Spinal cord (tissue), 10 donors: ENCODE measurements around the gene TRABD2B. TPM values are rescaled to one million over a fixed set of nuclear protein-coding genes. Genes with fewer than 3 reads are reported as not detected.

Experiments
- DNase-seq, 6 donors: peaks; one replicate each; pipeline versions ENCODE4 v3.0.0 to v3.0.0-alpha.2; 2013 to 2015; ENCODE audit warnings: low spot score in 6 of 6, low read depth in 4 of 6
- H3K27ac ChIP-seq: one replicate; pipeline ENCODE4 v1.5.1; 2013; ENCODE audit warnings: low read depth, low read length, control low read depth
- H3K27me3 ChIP-seq: one replicate; pipeline ENCODE4 v1.6.1; 2013; ENCODE audit warnings: low read length; ENCODE audit not compliant: control insufficient read depth, insufficient read depth
- H3K36me3 ChIP-seq: one replicate; pipeline ENCODE4 v1.6.1; 2013; ENCODE audit warnings: low read length; ENCODE audit not compliant: control insufficient read depth, insufficient read depth
- H3K4me1 ChIP-seq: one replicate; pipeline ENCODE4 v1.6.1; 2013; ENCODE audit warnings: low read length; ENCODE audit not compliant: control insufficient read depth, insufficient read depth
- H3K4me3 ChIP-seq: one replicate; pipeline ENCODE4 v1.5.1; 2013; ENCODE audit warnings: low read depth, low read length, control low read depth
- H3K9me3 ChIP-seq: one replicate; pipeline ENCODE4 v1.6.1; 2013; ENCODE audit warnings: low read length; ENCODE audit not compliant: control insufficient read depth, insufficient read depth
- WGBS: methylation state at CpG from one replicate; pipeline ENCODE4 v1.1.5; 2013; ENCODE audit warnings: missing lambda C conversion rate; ENCODE audit not compliant: insufficient coverage; 5-methylcytosine and 5-hydroxymethylcytosine counted together
- polyA plus RNA-seq, 2 donors: library from polyadenylated mRNA; unstranded; fragments of 120-200 nt; gene quantifications; one replicate each; pipeline ENCODE4 v1.2.1, GENCODE V29; 2013; ENCODE audit not compliant: insufficient read length in 2 of 2
- total RNA-seq, 2 donors: library from RNA; depleted of rRNA in 1 of 2; stranded (reverse); fragments of 120-200 nt in 1 of 2; fragments of >200 nt in 1 of 2; gene quantifications; one replicate each; pipeline versions ENCODE4 v1.2.3 to v1.2.4, GENCODE V29; 2013 to 2014
- donor health status: healthy.

The TRABD2B gene
- total and polyA plus RNA-seq, 4 donors = 0.89 to 3.1 (median 1.6) TPM

DNA sequence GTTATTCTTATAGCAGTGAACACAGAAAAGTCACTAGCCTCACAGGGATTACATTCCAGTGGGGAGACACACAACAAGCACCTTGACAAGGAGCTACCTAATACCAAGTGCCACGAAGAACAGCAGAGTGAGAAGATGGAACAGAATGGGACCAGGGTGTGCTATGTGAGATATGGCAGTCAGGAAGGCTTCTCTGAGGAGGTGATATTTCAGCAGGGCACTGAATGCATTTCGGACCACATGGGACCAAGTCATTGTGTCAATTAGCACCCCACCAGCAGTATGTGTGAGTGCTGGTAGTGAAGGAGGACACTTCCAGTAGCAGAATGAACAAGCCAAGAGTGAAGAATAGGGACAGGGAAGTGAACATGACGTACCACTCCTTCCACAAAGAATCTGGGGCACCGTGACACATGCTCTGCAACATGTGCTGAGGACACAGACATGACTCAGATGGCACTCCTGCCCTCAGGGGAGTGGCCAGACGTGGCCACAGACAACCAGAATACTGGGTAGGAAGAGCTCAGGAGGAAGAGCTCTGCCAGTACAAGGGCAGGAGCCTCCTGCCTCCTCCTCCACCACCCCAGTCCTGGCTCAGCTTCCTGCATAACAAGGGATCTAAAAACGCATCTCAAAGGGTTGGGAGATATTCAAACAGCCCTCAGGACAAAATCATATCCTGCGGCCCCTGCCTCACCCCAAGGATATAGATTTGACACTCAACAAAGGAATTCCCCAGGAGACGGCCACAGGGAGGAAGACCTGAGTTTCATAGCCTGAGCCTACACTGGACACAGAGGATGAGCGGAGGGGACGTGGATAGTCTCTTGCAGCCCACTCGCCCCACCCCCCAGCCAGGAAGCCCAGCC is 102.5 kb downstream of the TRABD2B start:
- peaks cover 12% of the 10 kb centered on the region for H3K4me1 ChIP-seq
- WGBS = 75% methylated on average over 7 of the region's 11 CpGs
- H3K36me3 ChIP-seq = no peaks in the 10 kb centered on the region
- H3K4me3 ChIP-seq = no peak overlapping the region
- H3K9me3 ChIP-seq = no peaks in the 10 kb centered on the region
- no peak overlapping the region for H3K27ac ChIP-seq
- no peak for DNase-seq
- no peaks in the 10 kb centered on the region for H3K27me3 ChIP-seq

GRCh38 chr1:47893412-47893811 is 103.8 kb downstream of the TRABD2B start:
- Histone ChIP-seq H3K27me3 (no peaks in the 10 kb centered on the region), H3K4me1 (peaks cover 12% of the 10 kb centered on the region), H3K27ac (no peak overlapping the region), H3K4me3 (no peak overlapping the region), H3K9me3 (no peaks in the 10 kb centered on the region), H3K36me3 (no peaks in the 10 kb centered on the region)
- no peak for DNase-seq
- WGBS = 88% methylated on average over 3 of the region's 4 CpGs

GRCh38 chr1:47890779-47891178 is 106.4 kb downstream of the TRABD2B start:
- H3K4me3 ChIP-seq = no peak overlapping the region
- H3K4me1 ChIP-seq = peaks cover 7% of the 10 kb centered on the region
- WGBS = 91% methylated on average over 3 of the region's 5 CpGs
- H3K36me3 ChIP-seq = no peaks in the 10 kb centered on the region
- DNase-seq = no peak
- H3K27ac ChIP-seq = no peak overlapping the region
- H3K27me3 ChIP-seq = no peaks in the 10 kb centered on the region
- no peaks in the 10 kb centered on the region for H3K9me3 ChIP-seq

- Histone ChIP-seq H3K27ac (no peak overlapping the region), H3K9me3 (no peaks in the 10 kb centered on the region), H3K4me1 (no peaks in the 10 kb centered on the region), H3K4me3 (no peak overlapping the region), H3K36me3 (no peaks in the 10 kb centered on the region), H3K27me3 (no peaks in the 10 kb centered on the region)
- 100% methylated on average over 1 of the region's 1 CpG for WGBS
- DNase-seq = no peak
These were observed 108.9 kb downstream of the TRABD2B start for GRCh38 chr1:47888294-47888629.

DNA sequence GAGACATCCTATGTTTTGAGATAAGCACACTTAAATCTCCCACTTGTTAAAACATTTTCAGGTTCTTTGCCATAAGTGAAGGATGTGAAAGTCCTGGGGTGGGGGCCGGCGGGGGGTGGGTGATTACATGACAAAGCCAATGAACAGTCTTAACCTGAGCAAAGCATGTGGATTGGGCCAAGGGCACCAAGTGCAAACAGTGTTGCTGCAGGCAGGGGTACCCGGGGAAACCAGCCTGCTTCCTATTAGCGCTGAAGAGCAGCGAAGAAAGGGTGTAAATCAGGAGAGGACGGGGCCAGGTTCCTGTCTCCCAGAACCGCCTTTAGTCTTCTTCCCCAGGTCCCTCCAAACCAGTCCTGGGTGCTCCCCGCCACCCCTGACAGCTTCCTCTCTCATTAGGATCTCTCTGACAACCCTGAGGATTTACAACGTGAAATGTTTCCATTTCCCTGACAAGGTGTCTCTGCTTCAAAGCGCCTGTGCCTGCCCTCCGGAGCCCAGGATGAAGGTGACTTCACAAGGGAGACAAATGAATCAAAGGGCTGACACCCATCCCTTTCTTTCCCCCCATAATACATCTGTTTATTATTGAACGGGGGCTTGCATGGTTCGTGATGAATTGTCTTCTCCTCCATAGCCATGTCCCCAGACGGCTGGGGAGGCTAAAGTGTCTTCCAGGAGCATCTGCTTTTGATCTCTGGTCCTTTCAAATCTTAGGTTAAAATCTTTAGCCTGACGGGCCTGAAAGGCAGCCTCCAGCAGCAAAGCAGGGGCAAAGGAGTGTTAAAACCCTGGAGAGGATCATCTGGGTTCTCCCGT is 109.5 kb downstream of the TRABD2B start:
- Histone ChIP-seq H3K27me3 (no peaks in the 10 kb centered on the region), H3K27ac (no peak overlapping the region), H3K36me3 (no peaks in the 10 kb centered on the region), H3K9me3 (no peaks in the 10 kb centered on the region), H3K4me3 (no peak overlapping the region), H3K4me1 (no peaks in the 10 kb centered on the region)
- 63% methylated on average over 10 of the region's 16 CpGs for WGBS
- DNase-seq = peak in 1 of 6 donors; percentile 22

GRCh38 chr1:47887060-47887459 is 110.1 kb downstream of the TRABD2B start:
- Histone ChIP-seq H3K36me3 (no peaks in the 10 kb centered on the region), H3K4me3 (no peak overlapping the region), H3K4me1 (peaks cover 2% of the 10 kb centered on the region), H3K27ac (no peak overlapping the region), H3K27me3 (no peaks in the 10 kb centered on the region), H3K9me3 (no peaks in the 10 kb centered on the region)
- 100% methylated on average over 1 of the region's 2 CpGs for WGBS
- no peak for DNase-seq

DNA sequence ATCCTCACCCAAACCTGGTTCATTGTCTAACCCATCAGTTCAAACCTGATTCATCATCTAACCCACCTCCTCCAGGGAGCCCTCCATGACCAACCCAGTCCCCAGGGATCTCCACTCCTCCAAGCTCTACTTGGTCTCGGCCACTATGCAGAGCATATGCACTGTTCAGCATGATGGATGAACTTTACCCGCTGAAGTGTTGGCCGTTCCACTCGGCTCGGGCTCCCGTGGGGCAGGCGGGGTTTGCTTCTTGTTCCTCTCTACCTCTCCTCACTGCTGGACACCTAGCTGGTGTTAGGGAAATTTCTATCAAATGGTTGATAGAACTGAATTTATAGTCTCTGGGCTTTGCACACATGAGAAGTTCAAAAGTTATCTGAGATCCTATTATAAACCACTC is 111.0 kb downstream of the TRABD2B start:
- Histone ChIP-seq H3K27me3 (no peaks in the 10 kb centered on the region), H3K27ac (no peak overlapping the region), H3K4me3 (no peak overlapping the region), H3K9me3 (no peaks in the 10 kb centered on the region), H3K4me1 (peaks cover 7% of the 10 kb centered on the region), H3K36me3 (no peaks in the 10 kb centered on the region)
- WGBS = no CpG with 5 or more reads among the region's 7 CpGs
- DNase-seq = no peak

DNA sequence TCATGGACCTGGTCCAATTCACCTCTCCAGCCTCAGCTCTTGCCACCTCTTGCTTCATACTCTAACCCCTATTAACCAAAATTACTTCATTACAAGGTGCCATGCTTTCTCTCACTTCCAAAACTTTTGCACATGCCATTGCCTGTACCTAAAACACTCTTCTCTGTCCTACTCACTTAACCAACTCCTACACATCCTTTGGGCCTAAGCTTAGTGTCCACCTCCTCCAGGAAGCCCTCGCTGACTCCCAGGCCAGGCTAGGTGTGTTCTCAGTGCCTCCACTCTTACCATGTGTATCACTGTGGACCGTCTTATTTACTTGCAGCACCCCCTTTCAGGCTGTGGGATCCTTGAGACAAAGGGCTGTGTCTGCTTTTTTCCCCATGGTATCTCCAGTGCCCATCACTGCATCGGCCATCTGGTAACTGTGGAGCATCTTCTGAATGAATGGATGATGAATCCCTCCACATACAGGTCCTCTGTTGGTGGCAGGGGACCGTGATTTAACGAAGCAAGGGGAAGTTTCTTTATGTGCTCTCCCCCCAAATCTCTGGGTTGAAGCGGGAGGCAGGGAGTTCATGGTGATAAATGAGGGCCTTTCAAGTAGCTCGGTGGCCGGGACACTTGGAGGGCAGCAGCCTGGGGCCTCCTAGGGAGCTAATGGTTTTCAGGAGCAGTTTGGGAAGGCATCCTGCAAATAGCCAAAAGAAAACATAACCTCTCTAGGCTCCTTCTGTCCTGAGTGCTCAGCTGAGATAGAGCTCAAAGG is 111.9 kb downstream of the TRABD2B start:
- WGBS = 75% methylated on average over 2 of the region's 8 CpGs

DNA sequence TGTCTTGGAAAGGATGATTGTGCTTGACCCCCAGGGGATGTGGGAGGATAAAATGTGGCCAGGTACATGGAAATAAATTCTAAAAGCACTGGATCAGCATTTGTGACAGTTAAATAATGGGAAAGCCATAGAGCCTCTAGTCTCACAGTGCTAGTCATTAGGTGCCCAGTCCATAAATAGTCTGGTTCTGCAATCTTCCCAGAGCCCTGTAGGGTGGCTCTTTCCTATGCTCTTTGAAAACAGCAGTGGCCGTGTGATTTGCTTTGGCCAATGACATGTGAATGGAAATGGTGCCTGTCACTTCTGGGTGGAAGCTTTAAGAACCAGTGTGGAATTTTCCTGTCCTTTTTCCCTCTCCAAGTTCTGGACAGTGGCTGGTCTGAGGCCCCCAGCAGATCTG is 113.2 kb downstream of the TRABD2B start:
- H3K9me3 ChIP-seq = no peaks in the 10 kb centered on the region
- DNase-seq = no peak
- no peak overlapping the region for H3K27ac ChIP-seq
- WGBS = 100% methylated on average over 1 of the region's 1 CpG
- peaks cover 7% of the 10 kb centered on the region for H3K4me1 ChIP-seq
- H3K4me3 ChIP-seq = no peak overlapping the region
- no peaks in the 10 kb centered on the region for H3K36me3 ChIP-seq
- no peaks in the 10 kb centered on the region for H3K27me3 ChIP-seq

More for the DNA sequence above, 111.9 kb downstream of the TRABD2B start:
- H3K27ac ChIP-seq = no peak overlapping the region
- no peak for DNase-seq
- peaks cover 7% of the 10 kb centered on the region for H3K4me1 ChIP-seq
- no peaks in the 10 kb centered on the region for H3K36me3 ChIP-seq
- H3K27me3 ChIP-seq = no peaks in the 10 kb centered on the region
- H3K4me3 ChIP-seq = no peak overlapping the region
- no peaks in the 10 kb centered on the region for H3K9me3 ChIP-seq
